H9 (cell line): Measurements from ENCODE around the gene PRKCZ. TPM values are rescaled to one million over a fixed set of nuclear protein-coding genes. Genes with fewer than 3 reads are reported as not detected.

Source experiments
- DNase-seq: peaks from one replicate; pipeline ENCODE4 v3.0.0-alpha.2; 2017
- H2AFZ ChIP-seq: one replicate; pipeline ENCODE4 v1.6.1; 2013; ENCODE audit warnings: mild to moderate bottlenecking, low read length, control low read depth, moderate library complexity
- H2AK5ac ChIP-seq: 2 replicates; pipeline ENCODE4 v1.6.1; 2013; ENCODE audit warnings: low read length, control low read depth, mixed read lengths; ENCODE audit not compliant: insufficient read length
- H2BK120ac ChIP-seq: one replicate; pipeline ENCODE4 v1.6.1; 2013; ENCODE audit warnings: low read depth, mild to moderate bottlenecking, low read length, control low read depth, inconsistent platforms; ENCODE audit not compliant: poor library complexity, severe bottlenecking
- H2BK12ac ChIP-seq: 2 replicates; pipeline ENCODE4 v1.6.1; 2013; ENCODE audit warnings: low read length, control low read depth, mixed read lengths, low read depth; ENCODE audit not compliant: insufficient read length
- H2BK15ac ChIP-seq: 2 replicates; pipeline ENCODE4 v1.6.1; 2013; ENCODE audit warnings: low read depth, low read length, control low read depth
- H2BK20ac ChIP-seq: one replicate; pipeline ENCODE4 v1.6.1; 2013; ENCODE audit warnings: low read depth, mild to moderate bottlenecking, low read length, control low read depth, inconsistent platforms; ENCODE audit not compliant: poor library complexity, severe bottlenecking
- H2BK5ac ChIP-seq: 2 replicates; pipeline ENCODE4 v1.6.1; 2013; ENCODE audit warnings: low read length, control low read depth, mixed read lengths; ENCODE audit not compliant: insufficient read length
- H3K14ac ChIP-seq: 2 replicates; pipeline ENCODE4 v1.6.1; 2013; ENCODE audit warnings: low read length, control low read depth; ENCODE audit not compliant: insufficient read depth
- H3K18ac ChIP-seq: 2 replicates; pipeline ENCODE4 v1.6.1; 2013; ENCODE audit warnings: low read depth, mild to moderate bottlenecking, mixed read lengths, low read length, control low read depth; ENCODE audit not compliant: insufficient read length
- H3K23ac ChIP-seq: 2 replicates; pipeline ENCODE4 v1.6.1; 2013; ENCODE audit warnings: low read length, control low read depth, mixed read lengths, low read depth; ENCODE audit not compliant: insufficient read length
- H3K23me2 ChIP-seq: 2 replicates; pipeline ENCODE4 v1.6.1; 2013; ENCODE audit warnings: low read depth, mild to moderate bottlenecking, mixed read lengths, low read length, control low read depth; ENCODE audit not compliant: insufficient read length, poor library complexity, severe bottlenecking
- H3K27ac ChIP-seq: 2 replicates; pipeline ENCODE4 v1.5.1; 2013; ENCODE audit warnings: low read length, control low read depth, mixed read lengths, low read depth; ENCODE audit not compliant: insufficient read length
- H3K27me3 ChIP-seq: 2 replicates; pipeline ENCODE4 v1.6.1; 2013; ENCODE audit warnings: low read length, control low read depth, inconsistent platforms; ENCODE audit not compliant: insufficient read depth
- H3K4ac ChIP-seq: 2 replicates; pipeline ENCODE4 v1.6.1; 2013; ENCODE audit warnings: low read depth, mild to moderate bottlenecking, control low read depth, inconsistent platforms, low read length, moderate library complexity
- H3K4me1 ChIP-seq: 2 replicates; pipeline ENCODE4 v1.6.1; 2013; ENCODE audit warnings: low read length, control low read depth, inconsistent platforms; ENCODE audit not compliant: insufficient read depth
- H3K4me2 ChIP-seq: 2 replicates; pipeline ENCODE4 v1.6.1; 2013; ENCODE audit warnings: low read length, control low read depth, mixed read lengths; ENCODE audit not compliant: insufficient read length, insufficient read depth
- H3K56ac ChIP-seq: 2 replicates; pipeline ENCODE4 v1.6.1; 2013; ENCODE audit warnings: low read depth, mild to moderate bottlenecking, mixed read lengths, low read length, control low read depth; ENCODE audit not compliant: insufficient read length
- H3K79me1 ChIP-seq: 2 replicates; pipeline ENCODE4 v1.6.1; 2013; ENCODE audit warnings: low read depth, mild to moderate bottlenecking, moderate library complexity, low read length, control low read depth, inconsistent platforms; ENCODE audit not compliant: insufficient read depth, poor library complexity, severe bottlenecking
- H3K79me2 ChIP-seq: 2 replicates; pipeline ENCODE4 v1.6.1; 2013; ENCODE audit warnings: low read length, control low read depth, inconsistent platforms; ENCODE audit not compliant: insufficient read depth
- H3K9ac ChIP-seq: 2 replicates; pipeline ENCODE4 v1.6.1; 2013; ENCODE audit warnings: low read length, control low read depth, mixed read lengths; ENCODE audit not compliant: insufficient read length; ENCODE audit errors: extremely low read depth
- H3K9me3 ChIP-seq: one replicate; pipeline ENCODE4 v1.6.1; 2013; ENCODE audit warnings: low read depth, low read length, inconsistent platforms; ENCODE audit not compliant: control insufficient read depth
- H3T11ph ChIP-seq: one replicate; pipeline ENCODE4 v1.6.1; 2013; ENCODE audit warnings: mild to moderate bottlenecking, low read length, control low read depth, inconsistent platforms
- H4K20me1 ChIP-seq: one replicate; pipeline ENCODE4 v1.6.1; 2013; ENCODE audit not compliant: control insufficient read depth, insufficient read length, insufficient read depth
- H4K5ac ChIP-seq: 2 replicates; pipeline ENCODE4 v1.6.1; 2013; ENCODE audit warnings: low read depth, mild to moderate bottlenecking, mixed read lengths, low read length, control low read depth; ENCODE audit not compliant: insufficient read length
- H4K8ac ChIP-seq: replicated peaks from 2 replicates; pipeline ENCODE4 v1.6.1; 2013; ENCODE audit warnings: low read length, control low read depth, mixed read lengths, low read depth; ENCODE audit not compliant: insufficient read length
- H4K91ac ChIP-seq: 2 replicates; pipeline ENCODE4 v1.6.1; 2013; ENCODE audit warnings: low read depth, mild to moderate bottlenecking, moderate library complexity, mixed read lengths, low read length, control low read depth; ENCODE audit not compliant: insufficient read length
- H3K27ac Mint-ChIP-seq, 3 experiments: 2 replicates in 2 of 3; 3 replicates in 1 of 3; pipeline ENCODE4 v1.8.0; 2020 to 2021; ENCODE audit warnings: mixed read lengths in 3 of 3, mild to moderate bottlenecking in 1 of 3, moderate library complexity in 1 of 3
- H3K27me3 Mint-ChIP-seq: 2 replicates; pipeline ENCODE4 v1.8.0; 2021; ENCODE audit warnings: low read depth, mild to moderate bottlenecking, moderate library complexity, mixed read lengths
- H3K36me3 Mint-ChIP-seq, 3 experiments: 2 replicates in 2 of 3; 3 replicates in 1 of 3; pipeline ENCODE4 v1.8.0; 2020 to 2021; ENCODE audit warnings: low read depth in 3 of 3, mixed read lengths in 3 of 3; ENCODE audit not compliant: insufficient read depth in 1 of 3
- H3K4me1 Mint-ChIP-seq, 2 experiments: 2 replicates each; pipeline ENCODE4 v1.8.0; 2020; ENCODE audit warnings: mixed read lengths in 2 of 2
- H3K4me3 Mint-ChIP-seq, 2 experiments: 2 replicates in 1 of 2; 3 replicates in 1 of 2; pipeline ENCODE4 v1.8.0; 2020 to 2021; ENCODE audit warnings: mild to moderate bottlenecking in 2 of 2, mixed read lengths in 2 of 2, moderate library complexity in 1 of 2
- H3K9me3 Mint-ChIP-seq, 2 experiments: 2 replicates in 1 of 2; 3 replicates in 1 of 2; pipeline ENCODE4 v1.8.0; 2020; ENCODE audit warnings: mild to moderate bottlenecking in 2 of 2, mixed read lengths in 2 of 2, moderate library complexity in 1 of 2
- WGBS: extraction: QIAGEN DNeasy Blood & Tissue Kit; methylation state at CpG from one replicate; pipeline ENCODE4 v1.1.7; 2013; ENCODE audit warnings: missing lambda C conversion rate, low lambda C conversion rate, mixed read lengths; ENCODE audit not compliant: insufficient read length; ENCODE audit errors: extremely low coverage; 5-methylcytosine and 5-hydroxymethylcytosine counted together
- total RNA-seq: library from RNA; stranded (reverse); gene quantifications from 2 replicates; pipeline ENCODE4 v1.2.1, GENCODE V29; 2021
- TF ChIP-seq, protein P1 (sequence below): fragments of 200-600 bp; sonication (generic); conservative IDR thresholded peaks from 3 replicates; pipeline ENCODE4 v1.8.0; 2021; ENCODE audit warnings: antibody characterized with exemption, mild to moderate bottlenecking

The PRKCZ gene
- total RNA-seq, 1 experiment from 2014 or later, result 48.4 TPM

DNA sequence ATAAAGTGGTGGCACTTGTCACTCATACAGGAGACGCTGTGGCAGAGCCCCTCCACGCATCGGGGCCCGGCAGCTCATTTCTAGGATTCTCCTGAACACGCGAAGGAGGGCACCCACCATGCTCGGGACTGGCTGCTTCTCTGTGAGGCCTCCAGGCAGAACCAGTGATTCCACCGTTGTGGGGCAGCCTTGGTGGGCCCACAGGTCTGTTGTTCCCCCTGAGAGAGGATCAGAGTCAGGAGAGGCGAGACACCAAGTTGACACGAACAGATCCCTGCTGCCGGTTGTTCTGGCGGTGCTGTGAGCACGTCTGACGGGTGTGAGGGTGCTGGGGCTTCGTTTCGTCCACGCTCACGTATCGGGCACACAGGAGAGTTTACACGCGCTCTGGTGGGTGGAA, 26.6 kb downstream of the PRKCZ start:
- Histone ChIP-seq H3K56ac (no peak overlapping the region), H4K8ac (no peak overlapping the region), H2BK120ac (no peak overlapping the region), H2AK5ac (no peak overlapping the region), H4K91ac (no peak overlapping the region), H3K4me2 (no peak overlapping the region), H3K27me3 (no peaks in the 10 kb centered on the region), H2BK20ac (no peak overlapping the region), H3K9me3 (peaks cover 5% of the 10 kb centered on the region), H3T11ph (no peak overlapping the region), H2BK15ac (no peak overlapping the region), H4K5ac (no peak overlapping the region), H3K23ac (no peak overlapping the region), H3K79me2 (peaks cover 3% of the 10 kb centered on the region; the same call in 1 of the 2 replicates), H3K18ac (no peak overlapping the region), H2BK12ac (no peak overlapping the region), H3K4me1 (no peaks in the 10 kb centered on the region), H2AFZ (no peak overlapping the region), H3K23me2 (no peaks in the 10 kb centered on the region), H3K79me1 (no peaks in the 10 kb centered on the region), H4K20me1 (no peaks in the 10 kb centered on the region), H3K27ac (no peak overlapping the region), H3K14ac (no peak overlapping the region), H2BK5ac (no peak overlapping the region), H3K9ac (no peak overlapping the region), H3K4ac (no peak overlapping the region)
- Mint-ChIP-seq H3K36me3 (peaks cover 28 to 43% (median 32%) of the 10 kb centered on the region in 3 experiments), H3K9me3 (peaks cover 15 to 21% of the 10 kb centered on the region in 2 experiments), H3K27me3 (no peaks in the 10 kb centered on the region; the same call in 1 of the 2 replicates), H3K4me1 (peaks cover 2 to 13% of the 10 kb centered on the region in 2 experiments; a peak in 2 of 4 replicates), H3K4me3 (no peak overlapping the region), H3K27ac (no peak overlapping the region; a peak in 2 of 7 replicates)
- WGBS, result no CpG with 5 or more reads among the region's 21 CpGs
- DNase-seq, result no peak
- TF ChIP-seq, protein P1, sequence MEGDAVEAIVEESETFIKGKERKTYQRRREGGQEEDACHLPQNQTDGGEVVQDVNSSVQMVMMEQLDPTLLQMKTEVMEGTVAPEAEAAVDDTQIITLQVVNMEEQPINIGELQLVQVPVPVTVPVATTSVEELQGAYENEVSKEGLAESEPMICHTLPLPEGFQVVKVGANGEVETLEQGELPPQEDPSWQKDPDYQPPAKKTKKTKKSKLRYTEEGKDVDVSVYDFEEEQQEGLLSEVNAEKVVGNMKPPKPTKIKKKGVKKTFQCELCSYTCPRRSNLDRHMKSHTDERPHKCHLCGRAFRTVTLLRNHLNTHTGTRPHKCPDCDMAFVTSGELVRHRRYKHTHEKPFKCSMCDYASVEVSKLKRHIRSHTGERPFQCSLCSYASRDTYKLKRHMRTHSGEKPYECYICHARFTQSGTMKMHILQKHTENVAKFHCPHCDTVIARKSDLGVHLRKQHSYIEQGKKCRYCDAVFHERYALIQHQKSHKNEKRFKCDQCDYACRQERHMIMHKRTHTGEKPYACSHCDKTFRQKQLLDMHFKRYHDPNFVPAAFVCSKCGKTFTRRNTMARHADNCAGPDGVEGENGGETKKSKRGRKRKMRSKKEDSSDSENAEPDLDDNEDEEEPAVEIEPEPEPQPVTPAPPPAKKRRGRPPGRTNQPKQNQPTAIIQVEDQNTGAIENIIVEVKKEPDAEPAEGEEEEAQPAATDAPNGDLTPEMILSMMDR, result no peak
